ENCODE data around the gene S100A10.

DNA sequence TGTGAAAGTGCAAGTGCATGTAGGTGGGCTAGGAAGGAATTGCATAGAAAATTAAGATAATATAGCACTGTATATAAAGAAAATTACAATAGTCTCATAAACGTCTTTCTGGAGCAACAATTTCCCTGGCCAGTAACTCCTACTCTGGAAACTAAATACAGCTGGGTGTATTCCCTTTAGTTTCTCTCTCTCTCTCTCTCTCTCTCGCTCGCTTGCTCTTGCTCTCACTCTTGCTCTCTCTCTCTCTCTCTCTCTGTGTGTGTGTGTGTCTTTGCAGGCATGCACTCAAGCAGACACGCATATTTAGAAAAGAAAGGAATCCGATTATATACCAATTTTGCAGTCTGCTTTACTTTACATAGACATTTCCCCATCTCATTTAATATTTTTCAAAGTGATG is 14.7 kb downstream of the S100A10 start:
- TF ChIP-seq, protein P1, sequence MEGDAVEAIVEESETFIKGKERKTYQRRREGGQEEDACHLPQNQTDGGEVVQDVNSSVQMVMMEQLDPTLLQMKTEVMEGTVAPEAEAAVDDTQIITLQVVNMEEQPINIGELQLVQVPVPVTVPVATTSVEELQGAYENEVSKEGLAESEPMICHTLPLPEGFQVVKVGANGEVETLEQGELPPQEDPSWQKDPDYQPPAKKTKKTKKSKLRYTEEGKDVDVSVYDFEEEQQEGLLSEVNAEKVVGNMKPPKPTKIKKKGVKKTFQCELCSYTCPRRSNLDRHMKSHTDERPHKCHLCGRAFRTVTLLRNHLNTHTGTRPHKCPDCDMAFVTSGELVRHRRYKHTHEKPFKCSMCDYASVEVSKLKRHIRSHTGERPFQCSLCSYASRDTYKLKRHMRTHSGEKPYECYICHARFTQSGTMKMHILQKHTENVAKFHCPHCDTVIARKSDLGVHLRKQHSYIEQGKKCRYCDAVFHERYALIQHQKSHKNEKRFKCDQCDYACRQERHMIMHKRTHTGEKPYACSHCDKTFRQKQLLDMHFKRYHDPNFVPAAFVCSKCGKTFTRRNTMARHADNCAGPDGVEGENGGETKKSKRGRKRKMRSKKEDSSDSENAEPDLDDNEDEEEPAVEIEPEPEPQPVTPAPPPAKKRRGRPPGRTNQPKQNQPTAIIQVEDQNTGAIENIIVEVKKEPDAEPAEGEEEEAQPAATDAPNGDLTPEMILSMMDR (IDR thresholded peaks at IDR 0.05): no peak
- TF ChIP-seq POLR2AphosphoS5 (IDR thresholded peaks at IDR 0.05) (no peak), EP300 (IDR thresholded peaks at IDR 0.05) (no peak)
